Right cardiac atrium (tissue), 5 donors: ENCODE results near the gene FLYWCH2. TPM values are rescaled to one million over a fixed set of nuclear protein-coding genes. Genes with fewer than 3 reads are reported as not detected.

Experiments
- ATAC-seq, 2 donors: fragments of 200-7000 bp; cut with Tn5 transposase; one replicate each; pipeline versions ENCODE4 v1.8.0 to v1.9.1; 2020; ENCODE audit warnings: moderate library complexity in 2 of 2, mild to moderate bottlenecking in 1 of 2
- DNase-seq, 3 donors: peaks; one replicate each; pipeline ENCODE4 v3.0.0-alpha.2; 2020
- H3K27ac ChIP-seq: one replicate; pipeline ENCODE4 v1.5.1; 2013; ENCODE audit warnings: mild to moderate bottlenecking, low read length, control low read depth, moderate library complexity
- H3K27me3 ChIP-seq: one replicate; pipeline ENCODE4 v1.6.1; 2013; ENCODE audit not compliant: control insufficient read depth, insufficient read depth
- H3K4me1 ChIP-seq: one replicate; pipeline ENCODE4 v1.6.1; 2013; ENCODE audit warnings: low read length; ENCODE audit not compliant: control insufficient read depth, insufficient read depth
- H3K4me3 ChIP-seq: one replicate; pipeline ENCODE4 v1.5.1; 2013; ENCODE audit warnings: low read length, control low read depth
- H3K9me3 ChIP-seq: one replicate; pipeline ENCODE4 v1.6.1; 2013; ENCODE audit warnings: low read length; ENCODE audit not compliant: control insufficient read depth
- WGBS: extraction: QIAGEN DNeasy Blood & Tissue Kit; methylation state at CpG from one replicate; pipeline ENCODE4 v1.1.7; 2013; 5-methylcytosine and 5-hydroxymethylcytosine counted together
- intact Hi-C, 4 donors: fragments of 100-400 bp; cut with DNase I; formaldehyde crosslinking; loops; one replicate each; pipeline versions ENCODE4 v1.11.0 to v1.14.0; 2022 to 2023
- polyA plus RNA-seq: library from polyadenylated mRNA; stranded (reverse); fragments of 200-250 nt; gene quantifications from one replicate; pipeline ENCODE4 v1.2.3, GENCODE V29; 2013
- total RNA-seq, 4 donors: library from RNA; stranded (reverse); fragmentation: NEBNext Ultra II Directional; extraction: Animal tissue kit (Norgen Biotek cat#: 25700); gene quantifications; one replicate each; pipeline ENCODE4 v1.2.1, GENCODE V29; 2021
- donor health status: healthy with polysubstance abuse.
- donor health status: DM: no; HTN: yes; CAD: no.
- donor health status: DM: no; HTN: no; CAD: no.
- donor health status: DM: no; HTN: yes; CAD: no; lungs with severe emphysema.
- donor health status: DM: yes; HTN: yes; CAD: no.

The FLYWCH2 gene
- total and polyA plus RNA-seq, 5 donors = 26.6 to 44.3 (median 31.4) TPM

DNA sequence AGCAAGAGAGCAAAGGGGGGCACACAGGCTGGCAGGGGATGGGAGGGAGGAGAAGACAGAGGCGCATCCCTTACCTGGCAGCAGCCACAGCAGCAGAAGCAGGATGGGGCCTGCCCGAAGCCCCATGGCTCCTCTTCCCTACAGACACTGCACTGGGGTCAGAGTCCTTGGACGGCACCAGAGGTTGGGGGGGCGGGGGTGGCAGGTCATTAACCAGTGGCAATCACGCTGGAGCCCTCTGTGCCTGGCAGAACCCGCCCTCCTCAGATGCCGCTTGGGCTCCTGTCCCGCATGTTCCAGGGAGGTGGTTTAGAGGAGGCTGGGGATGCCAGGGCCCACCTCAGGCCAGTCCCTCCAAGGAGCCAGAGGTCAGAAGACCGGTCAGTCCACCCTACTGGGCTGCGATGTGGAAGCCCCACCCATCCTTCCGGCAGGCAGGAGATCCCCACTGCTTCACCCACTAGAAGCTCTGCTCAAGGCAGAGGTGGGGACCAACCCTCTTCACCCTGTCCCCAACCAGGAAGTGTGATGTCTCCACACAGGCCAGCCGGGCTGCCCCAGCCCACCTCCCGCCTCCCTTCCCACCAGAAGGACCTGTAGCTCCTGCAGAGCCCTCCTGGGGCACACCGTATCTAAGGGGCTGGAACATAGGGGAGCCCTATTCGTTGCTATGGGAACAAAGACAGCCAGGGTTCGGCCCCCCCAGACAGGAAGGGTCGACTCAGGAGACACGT lies 41.2 kb upstream of the FLYWCH2 start:
- WGBS = 76% methylated on average over 18 of the region's 18 CpGs
- intact Hi-C loops = no loop called here
- no peaks in the 10 kb centered on the region for H3K9me3 ChIP-seq
- H3K27me3 ChIP-seq = no peaks in the 10 kb centered on the region
- no peak overlapping the region for H3K27ac ChIP-seq
- no peak for DNase-seq
- H3K4me3 ChIP-seq = no peak overlapping the region
- ATAC-seq = peak in 1 of 2 donors; percentile 13
- H3K4me1 ChIP-seq = no peaks in the 10 kb centered on the region

DNA sequence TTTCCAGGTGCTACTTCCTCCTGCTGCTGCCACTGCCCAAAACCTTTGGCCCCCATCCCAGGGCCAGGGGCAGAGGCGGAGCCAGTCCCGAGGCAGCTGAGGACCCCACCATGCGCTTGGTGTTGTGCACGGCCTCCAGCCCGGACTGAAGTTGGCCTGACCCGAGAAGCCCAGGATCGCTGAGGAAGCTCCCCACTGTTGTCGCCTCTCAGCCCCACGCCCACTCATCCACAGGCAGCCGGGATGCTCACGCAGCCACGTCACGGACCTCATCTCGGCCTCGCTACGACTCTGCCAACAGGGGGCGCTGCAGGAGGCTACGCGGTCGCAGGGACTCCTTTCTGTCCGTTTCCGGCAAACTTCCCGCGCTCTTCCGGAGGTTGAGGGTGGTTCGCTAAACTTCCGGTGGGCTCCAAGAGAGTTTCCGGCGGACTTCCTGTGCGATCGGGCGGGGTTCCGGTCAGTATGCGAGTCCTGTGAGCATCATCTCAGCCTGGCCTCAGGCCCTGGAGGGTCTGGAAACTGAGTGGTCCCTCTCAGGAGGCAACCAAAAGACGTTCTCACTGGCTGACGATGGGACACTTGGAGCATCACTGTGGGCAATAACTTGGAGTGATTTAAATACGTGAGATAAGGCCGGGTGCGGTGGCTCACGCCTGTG lies 40.5 kb upstream of the FLYWCH2 start:
- DNase-seq (peak; percentile 68 to 84 (median 73)), ATAC-seq (peak in 1 of 2 donors; percentile 50)
- Histone ChIP-seq H3K4me3 (no peak overlapping the region), H3K27ac (no peak overlapping the region), H3K27me3 (no peaks in the 10 kb centered on the region), H3K4me1 (no peaks in the 10 kb centered on the region), H3K9me3 (no peaks in the 10 kb centered on the region)
- intact Hi-C loops = no loop called here
- WGBS = 35% methylated on average over 40 of the region's 40 CpGs

DNA sequence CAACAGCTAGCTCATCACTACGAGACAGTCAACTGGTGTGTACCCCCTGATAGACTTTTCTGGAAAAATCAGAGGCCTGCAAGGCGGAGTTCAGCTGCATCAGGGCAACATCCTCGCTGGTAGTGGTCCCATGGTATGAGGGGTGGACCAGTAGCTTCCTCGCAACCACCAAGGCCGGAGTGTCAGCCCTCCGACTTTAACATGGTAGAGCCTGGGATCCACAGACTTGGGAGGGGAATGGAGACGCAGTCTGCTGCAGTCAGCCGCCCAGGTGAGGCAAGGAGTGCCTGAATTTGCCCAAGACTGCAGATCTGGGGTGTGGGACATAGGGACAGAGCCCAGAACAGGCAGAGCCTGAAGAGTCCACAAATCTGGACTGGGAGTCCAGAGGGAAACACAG lies 39.5 kb upstream of the FLYWCH2 start:
- intact Hi-C loops = no loop called here
- H3K27ac ChIP-seq = no peak overlapping the region
- DNase-seq (no peak), ATAC-seq (no peak)
- H3K4me1 ChIP-seq = no peaks in the 10 kb centered on the region
- H3K27me3 ChIP-seq = no peaks in the 10 kb centered on the region
- no peak overlapping the region for H3K4me3 ChIP-seq
- WGBS = 83% methylated on average over 8 of the region's 8 CpGs
- no peaks in the 10 kb centered on the region for H3K9me3 ChIP-seq

DNA sequence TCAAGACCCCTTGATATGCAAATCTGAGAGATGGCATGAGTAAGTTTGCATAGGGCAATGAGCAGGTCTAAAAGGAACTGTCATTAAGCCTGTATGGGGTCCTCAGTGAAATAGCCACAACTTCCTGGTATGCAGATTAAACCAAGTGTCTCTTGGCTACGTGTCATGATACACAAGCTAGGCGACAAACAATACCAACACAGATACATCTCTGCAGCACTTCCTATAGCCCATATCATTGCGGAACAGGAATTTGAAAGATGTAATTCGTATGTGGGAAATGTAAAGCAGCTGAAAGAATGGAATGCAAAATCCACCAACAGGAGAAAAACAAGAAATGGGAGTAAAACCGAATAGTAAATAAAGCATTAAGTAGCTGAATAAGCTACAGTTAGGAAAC lies 37.9 kb upstream of the FLYWCH2 start:
- Histone ChIP-seq H3K27ac (no peak overlapping the region), H3K4me1 (no peaks in the 10 kb centered on the region), H3K4me3 (no peak overlapping the region), H3K27me3 (no peaks in the 10 kb centered on the region), H3K9me3 (no peaks in the 10 kb centered on the region)
- ATAC-seq (no peak), DNase-seq (no peak)
- intact Hi-C loops = no loop called here
- WGBS = 58% methylated on average over 5 of the region's 5 CpGs

DNA sequence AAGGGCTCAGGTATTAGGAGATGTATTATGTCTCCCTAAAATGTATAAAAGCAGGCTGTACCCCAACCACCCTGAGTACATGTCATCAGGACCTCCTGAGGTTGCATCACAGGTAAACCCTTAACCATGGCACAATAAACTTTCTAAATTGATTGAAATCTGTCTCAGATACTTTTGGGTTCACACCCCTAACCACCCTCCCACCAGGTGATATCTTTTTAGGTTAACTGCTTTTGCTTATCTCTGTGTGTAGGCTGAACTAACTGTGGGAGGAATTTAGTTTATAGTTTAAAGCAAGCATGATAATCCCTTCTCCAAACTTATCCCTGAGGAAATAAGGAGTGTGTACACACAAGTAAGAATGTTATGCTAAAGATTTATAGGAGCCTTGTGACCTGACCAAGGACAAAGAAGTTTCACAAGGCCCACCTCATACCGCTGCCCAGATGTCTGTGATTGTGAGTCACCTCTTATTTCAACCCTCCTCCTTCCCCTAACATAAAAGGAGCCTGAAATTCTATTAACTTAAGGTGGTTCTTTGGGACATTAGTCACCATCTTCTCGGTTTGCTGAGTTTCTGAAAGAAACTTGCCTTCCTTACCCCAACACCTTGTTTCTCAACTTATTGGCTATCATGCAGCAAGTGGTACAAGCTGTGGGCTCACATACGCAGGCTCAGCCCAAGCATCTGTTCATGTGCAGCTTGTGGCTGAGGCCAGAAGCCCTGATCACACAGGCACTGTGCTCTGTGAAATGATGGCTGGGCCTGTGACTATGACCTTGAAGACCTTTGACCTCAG lies 36.3 kb upstream of the FLYWCH2 start:
- Histone ChIP-seq H3K4me3 (no peak overlapping the region), H3K9me3 (no peaks in the 10 kb centered on the region), H3K4me1 (no peaks in the 10 kb centered on the region), H3K27ac (no peak overlapping the region), H3K27me3 (no peaks in the 10 kb centered on the region)
- DNase-seq (no peak), ATAC-seq (no peak)
- intact Hi-C loops = no loop called here
- 65% methylated on average over 3 of the region's 3 CpGs for WGBS

DNA sequence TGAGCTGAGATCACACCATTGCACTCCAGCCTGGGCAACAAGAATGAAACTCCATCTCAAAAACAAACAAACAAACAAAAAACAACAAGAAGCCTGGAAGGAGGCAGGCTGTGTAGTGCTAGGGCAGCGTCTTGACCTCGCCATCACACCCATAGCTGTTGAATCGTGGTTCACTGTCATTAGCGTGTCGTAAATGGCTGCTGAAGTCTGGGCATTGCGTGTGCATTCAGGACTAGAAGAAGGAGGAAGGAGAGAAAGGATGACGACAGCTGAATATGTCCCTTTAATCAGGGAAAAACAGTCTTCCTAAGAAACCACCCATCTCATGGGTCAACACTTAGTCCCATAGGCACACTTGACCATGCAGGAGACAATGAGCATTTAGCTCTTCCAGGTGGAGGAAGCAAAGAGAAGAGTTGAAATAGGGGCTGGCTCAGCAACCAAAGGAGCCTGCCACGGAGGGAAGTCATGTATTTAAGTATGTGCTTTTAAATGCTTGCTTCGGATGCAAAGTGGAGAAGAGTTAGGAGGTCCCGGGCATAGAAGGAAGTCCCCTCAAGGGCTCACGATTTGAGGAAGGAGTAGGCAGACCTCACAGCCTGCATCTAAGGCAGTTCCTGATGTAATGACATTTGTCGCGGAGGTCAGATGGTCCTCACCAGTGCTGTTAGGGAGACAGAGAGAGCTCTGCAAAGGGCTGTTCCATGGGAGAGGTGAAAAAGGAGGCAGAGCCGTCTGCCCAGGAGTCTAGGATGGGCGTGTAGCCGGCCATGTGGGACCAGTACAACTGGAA lies 33.9 kb upstream of the FLYWCH2 start:
- 79% methylated on average over 16 of the region's 16 CpGs for WGBS
- intact Hi-C loops = no loop called here
- H3K27ac ChIP-seq = no peak overlapping the region
- DNase-seq (no peak), ATAC-seq (no peak)
- no peaks in the 10 kb centered on the region for H3K9me3 ChIP-seq
- no peaks in the 10 kb centered on the region for H3K4me1 ChIP-seq
- no peak overlapping the region for H3K4me3 ChIP-seq
- no peaks in the 10 kb centered on the region for H3K27me3 ChIP-seq

DNA sequence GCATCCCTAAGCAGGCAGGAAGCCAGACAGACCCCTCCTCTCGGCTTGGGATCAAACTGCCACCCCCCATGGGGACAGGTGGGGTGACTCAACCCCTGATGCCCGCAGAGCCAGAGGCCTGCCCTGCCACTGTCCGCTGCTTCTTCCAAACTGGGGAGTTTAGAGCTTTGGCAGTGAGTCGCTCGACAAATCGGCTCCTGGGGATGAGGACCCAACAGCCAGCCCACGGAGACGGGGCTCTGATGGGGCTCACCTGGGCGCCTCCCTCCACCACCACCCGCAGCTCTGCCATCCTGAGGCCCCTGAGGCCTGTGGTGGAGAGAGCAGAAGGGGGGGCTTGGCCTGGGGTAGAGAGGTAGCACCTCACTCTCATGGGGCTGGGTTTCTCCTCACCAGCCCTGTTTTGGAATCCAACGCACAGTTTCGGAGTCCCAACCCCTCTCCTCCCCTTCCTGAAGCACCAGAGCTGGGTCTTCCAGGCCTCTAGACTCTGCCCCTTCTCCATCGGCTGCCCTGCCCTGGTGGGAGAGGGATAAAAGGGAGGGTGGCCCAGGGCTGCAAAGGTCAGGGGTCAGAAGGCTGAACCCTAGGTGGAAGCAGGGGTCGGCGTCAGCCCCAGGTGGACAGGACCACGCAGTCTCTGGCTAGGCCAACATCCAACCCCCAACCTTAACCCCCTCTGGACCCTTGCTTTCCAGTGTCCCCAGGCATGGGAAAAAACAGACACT lies 30.8 kb upstream of the FLYWCH2 start:
- intact Hi-C loops = no loop called here
- no peaks in the 10 kb centered on the region for H3K27me3 ChIP-seq
- DNase-seq = no peak

DNA sequence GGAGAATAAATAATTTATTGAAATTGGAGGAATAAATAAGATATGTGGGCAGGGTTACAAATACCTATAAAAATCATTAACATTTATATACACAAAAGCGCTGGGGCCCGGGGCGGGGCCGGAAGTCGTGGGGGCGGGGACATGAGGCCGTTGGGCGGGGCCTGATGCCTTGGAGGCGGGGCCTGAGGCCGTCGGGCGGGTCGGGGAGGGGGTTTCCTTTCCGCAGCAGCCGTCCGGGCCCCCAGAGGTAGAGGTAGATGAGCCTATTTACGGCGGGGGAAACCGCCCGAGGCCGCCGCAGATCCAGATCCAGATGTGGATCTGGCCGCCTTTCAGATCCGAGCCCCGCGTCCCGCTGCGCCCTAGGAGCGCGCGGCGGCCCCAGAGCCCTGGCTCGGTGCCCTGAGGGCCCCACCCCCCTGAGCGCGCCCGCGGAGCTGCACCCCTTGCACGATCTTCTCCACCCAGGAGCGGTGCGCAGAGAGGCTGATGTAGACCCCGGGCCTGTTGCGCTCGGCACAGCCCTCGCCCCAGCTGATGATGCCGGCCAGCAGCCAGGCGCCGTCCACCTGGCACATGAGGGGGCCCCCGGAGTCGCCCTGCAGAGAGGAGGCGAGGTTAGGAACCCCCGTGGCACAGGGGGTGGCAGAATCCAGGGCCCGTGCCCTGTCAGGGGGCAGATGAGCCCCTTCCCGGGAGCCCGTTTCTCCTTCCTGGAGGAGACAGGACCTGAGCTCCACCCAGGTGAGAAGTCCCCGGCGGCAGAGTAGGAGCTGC lies 30.1 kb upstream of the FLYWCH2 start:
- DNase-seq = no peak
- H3K27ac ChIP-seq = no peak overlapping the region
- peak in 1 of 2 donors; percentile 8 for ATAC-seq
- no peak overlapping the region for H3K4me3 ChIP-seq
- WGBS = 44% methylated on average over 56 of the region's 56 CpGs
- intact Hi-C loops = no loop called here
- no peaks in the 10 kb centered on the region for H3K9me3 ChIP-seq
- no peaks in the 10 kb centered on the region for H3K4me1 ChIP-seq
- no peaks in the 10 kb centered on the region for H3K27me3 ChIP-seq

More for the DNA sequence above, 30.8 kb upstream of the FLYWCH2 start:
- no peaks in the 10 kb centered on the region for H3K4me1 ChIP-seq
- no peaks in the 10 kb centered on the region for H3K9me3 ChIP-seq
- ATAC-seq = no peak
- H3K27ac ChIP-seq = no peak overlapping the region
- H3K4me3 ChIP-seq = no peak overlapping the region
- 88% methylated on average over 16 of the region's 16 CpGs for WGBS

DNA sequence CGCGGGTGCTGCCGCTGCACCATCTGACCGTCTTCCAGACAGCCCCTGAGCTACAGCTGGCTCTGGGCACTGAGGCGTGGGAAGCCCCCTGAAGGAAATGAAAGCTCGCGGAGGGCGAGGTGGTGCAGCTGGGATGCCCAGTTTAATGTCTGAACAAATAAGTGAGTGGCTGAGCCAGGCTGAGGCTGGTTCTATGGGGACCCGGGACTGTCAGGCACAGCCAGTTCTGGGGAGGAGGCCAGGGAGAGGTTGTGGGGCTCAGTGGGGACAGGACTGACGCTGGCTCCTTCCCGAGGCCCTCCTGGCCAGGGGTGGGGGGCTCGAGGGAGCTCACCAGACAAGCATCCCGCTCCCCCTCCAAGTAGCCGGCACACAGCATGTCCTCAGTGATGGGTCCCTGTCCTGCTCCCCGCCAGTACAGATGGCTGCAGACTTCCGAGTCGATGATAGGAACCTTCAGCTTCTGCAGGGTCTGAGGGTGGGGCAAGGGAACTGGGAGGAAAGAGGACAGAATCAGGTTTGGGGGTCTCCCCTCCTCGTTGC lies 29.4 kb upstream of the FLYWCH2 start:
- no peaks in the 10 kb centered on the region for H3K4me1 ChIP-seq
- 75% methylated on average over 18 of the region's 18 CpGs for WGBS
- no peaks in the 10 kb centered on the region for H3K27me3 ChIP-seq
- H3K4me3 ChIP-seq = no peak overlapping the region
- intact Hi-C loops = no loop called here
- DNase-seq (no peak), ATAC-seq (no peak)
- H3K9me3 ChIP-seq = no peaks in the 10 kb centered on the region
- no peak overlapping the region for H3K27ac ChIP-seq
